HG02642 (cell line): ENCODE measurements around the gene TEAD1.

ENCODE experiments used
- ATAC-seq: cut with Tn5 transposase; IDR thresholded peaks from one replicate; pipeline ENCODE4 v1.9.1; 2021; ENCODE audit warnings: mild to moderate bottlenecking; ENCODE audit not compliant: unreplicated experiment, poor library complexity

Gene TEAD1

GRCh38 chr11:12684816-12685215 lies 10.6 kb downstream of the TEAD1 start:
- ATAC-seq, result no peak

DNA sequence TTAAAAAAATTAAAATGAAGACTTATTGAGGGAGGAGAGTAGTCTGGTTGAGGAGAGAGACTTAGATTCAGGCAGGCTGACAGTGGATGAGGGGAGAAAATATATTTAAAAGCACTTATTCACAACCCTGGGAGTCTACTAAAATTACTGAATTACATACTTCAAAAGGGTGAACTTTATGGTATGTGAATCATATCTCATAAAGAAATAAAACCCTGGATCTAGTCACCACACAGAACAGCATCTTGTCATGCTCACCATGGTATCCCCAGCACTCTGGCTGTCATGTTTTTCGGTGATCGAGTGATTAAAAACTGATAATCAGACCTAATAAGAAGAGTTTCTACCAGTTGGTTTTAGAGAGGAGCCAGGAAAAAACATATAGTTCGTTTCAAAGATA lies 11.0 kb downstream of the TEAD1 start:
- ATAC-seq, result no peak

DNA sequence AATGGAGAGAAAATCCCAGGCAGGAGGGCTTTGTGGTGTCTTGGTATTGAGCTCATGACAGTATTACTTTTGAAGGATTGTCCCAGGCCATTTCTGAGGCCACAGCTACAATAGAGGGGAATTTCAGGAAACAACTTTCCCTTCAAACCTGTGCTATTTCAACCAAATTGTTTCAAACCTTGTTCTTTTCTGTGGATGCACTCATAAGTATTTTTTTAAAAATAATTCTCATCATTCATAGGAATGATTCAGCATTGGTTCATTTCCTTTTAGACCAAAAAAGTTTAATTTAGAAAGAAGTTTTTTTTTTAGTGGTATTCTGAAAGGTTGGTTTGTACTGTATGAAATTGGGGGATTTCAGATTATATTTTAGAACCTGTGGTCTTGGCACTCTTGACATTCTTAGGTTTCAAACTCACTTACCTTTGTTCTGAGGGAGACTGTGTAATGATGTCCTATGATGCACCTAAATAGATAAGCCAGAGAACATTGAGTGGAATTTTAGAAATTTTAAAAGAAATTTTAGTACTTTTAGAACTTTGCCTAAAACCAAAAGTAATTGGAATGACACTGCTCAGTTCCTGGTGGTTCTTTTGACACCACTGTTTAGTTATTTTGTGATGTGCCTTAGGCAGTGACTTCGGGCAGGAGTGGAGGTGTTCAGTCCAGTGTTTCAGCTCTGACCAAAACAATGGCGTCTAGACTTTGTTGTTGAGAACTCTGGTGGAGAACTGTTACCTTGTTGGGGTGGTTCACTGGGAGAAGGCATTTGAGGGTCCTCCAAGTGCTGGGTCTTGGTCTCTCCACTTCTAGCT lies 12.2 kb downstream of the TEAD1 start:
- ATAC-seq, result no peak

DNA sequence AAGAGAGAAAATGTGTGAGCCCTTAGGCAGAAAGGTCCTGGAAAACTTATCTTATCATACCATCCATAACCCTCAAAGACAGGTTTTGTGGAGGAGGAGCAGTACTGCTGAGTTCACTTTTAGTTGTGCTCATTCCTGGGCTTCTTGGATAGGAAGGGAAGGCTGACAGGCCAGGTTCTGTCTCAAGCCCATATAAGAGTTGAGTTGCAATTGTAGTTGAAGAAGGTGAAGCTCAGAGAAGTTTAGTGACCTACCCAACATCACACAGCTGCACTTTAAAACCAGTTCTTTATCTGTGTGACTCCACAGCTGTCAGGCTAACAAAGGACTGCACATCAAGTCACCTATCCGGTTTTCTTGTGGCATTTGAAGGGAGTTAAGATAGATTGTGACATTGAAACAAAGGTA lies 13.0 kb downstream of the TEAD1 start:
- ATAC-seq, result no peak

- no peak for ATAC-seq
These were observed 13.5 kb downstream of the TEAD1 start for GRCh38 chr11:12687740-12688139.

- ATAC-seq, result no peak
These were observed 15.0 kb downstream of the TEAD1 start for GRCh38 chr11:12689029-12689755.

DNA sequence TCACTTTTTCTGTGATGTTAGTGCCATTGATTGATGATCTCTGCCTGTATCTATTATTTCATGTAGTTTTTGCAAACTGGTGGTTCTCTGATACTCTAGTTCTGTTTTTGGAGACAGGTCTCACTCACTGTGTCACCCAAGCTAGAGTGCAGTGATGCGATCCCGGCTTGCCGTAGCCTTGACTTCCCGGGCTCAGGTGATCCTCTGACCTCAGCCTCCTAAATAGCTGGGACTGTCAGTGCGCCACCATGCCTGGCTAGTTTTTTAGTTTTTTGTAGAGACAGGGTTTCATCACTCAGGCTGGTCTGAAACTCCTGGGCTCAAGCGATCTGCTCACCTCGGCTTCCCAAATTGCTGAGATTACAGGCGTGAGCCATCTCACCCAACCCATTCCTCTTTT lies 16.4 kb downstream of the TEAD1 start:
- ATAC-seq, result no peak

GRCh38 chr11:12691473-12691872 lies 17.3 kb downstream of the TEAD1 start:
- no peak for ATAC-seq

DNA sequence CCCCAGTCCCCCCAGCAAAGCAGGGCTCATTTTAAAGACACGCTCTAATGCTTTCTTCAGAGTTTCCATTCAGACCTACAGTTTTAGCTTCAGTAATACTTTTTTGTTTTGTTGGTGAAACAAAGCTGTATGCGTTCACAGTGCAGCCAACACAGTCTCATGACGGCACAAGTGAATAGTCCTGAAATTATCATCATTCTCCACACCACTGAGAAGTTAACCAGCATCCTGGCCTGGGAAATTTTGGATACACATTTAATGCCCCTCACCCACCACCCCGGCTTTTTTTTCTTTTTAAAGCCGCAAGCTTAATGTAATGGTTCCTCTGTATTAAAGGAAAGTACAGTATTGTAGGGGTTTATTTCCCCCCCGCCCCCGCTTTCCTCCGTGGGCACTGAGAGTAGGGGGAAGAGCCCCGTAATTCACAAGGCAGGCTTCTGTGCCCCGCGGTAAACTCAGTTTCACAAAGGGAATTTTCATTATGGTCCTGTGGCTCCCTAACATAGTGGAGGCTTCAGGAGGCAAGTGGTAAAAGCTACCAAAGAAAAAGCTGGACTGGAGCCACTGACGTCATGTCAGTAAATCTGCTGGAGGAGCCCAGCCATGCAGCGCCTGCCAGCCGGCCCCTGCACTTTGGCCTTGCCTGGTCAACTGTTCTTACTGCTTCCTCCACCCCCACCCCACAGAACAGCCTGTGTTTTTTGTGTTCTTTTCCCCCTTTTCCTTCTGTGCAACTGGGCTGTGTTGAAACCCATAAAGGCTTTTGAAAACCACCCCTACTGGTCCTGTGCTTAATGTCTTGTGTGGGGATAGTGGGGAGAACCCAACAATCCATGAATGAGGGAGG lies 18.2 kb downstream of the TEAD1 start:
- no peak for ATAC-seq

GRCh38 chr11:12693094-12693478 lies 18.9 kb downstream of the TEAD1 start:
- ATAC-seq, result no peak

DNA sequence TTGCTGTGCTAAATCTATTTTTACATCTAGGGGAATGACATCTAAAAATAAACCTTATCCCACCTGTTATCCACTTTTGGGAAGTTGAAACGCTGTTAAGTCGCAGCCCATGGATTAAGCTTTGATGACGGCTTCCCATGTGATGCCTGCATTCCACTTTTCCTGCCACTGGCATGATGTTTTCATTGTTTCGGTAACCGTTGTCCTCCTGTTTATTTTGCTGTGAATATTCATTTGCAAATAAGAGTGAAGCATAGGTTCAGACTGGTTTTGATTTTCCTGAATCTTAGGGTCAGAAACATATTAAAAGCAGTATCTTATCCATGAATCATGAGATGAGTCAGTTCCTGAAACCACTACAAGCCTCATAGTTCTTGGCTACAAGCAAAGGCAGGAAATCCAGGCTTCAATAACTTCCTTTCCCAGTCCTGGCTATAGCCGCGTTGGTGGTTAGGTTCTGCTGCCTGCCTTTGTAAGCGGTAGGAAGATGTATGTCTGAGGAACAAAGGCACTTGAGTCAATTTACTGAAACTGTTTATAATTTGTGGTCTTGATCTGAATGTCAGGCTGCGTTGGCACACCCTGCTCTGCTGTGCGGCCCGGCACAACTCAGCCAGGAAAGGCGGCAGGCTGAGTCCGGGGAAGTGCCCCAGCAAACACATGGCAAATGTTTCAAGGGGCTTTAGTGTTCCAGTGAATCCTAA lies 19.4 kb downstream of the TEAD1 start:
- ATAC-seq, result no peak

DNA sequence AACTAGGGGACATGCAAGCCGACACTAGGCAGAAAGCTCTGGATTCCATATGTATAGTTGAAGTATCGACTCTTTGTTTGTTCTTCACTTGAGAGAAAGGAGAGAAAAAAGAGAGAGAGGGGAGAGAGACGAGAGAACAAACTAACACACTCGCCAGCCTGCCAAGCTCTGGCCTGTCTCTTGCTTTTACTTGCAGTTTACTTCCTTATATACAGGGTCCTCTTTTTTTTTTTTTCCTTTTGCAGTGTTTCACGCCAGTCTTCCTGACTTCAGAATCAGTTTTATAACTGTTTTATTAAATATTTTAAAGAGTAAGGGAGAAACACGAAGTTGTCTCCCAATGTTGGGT lies 19.9 kb downstream of the TEAD1 start:
- no peak for ATAC-seq

GRCh38 chr11:12695221-12695794 lies 21.1 kb downstream of the TEAD1 start:
- ATAC-seq, result no peak

- no peak for ATAC-seq
These were observed 21.7 kb downstream of the TEAD1 start for GRCh38 chr11:12695873-12696272.

DNA sequence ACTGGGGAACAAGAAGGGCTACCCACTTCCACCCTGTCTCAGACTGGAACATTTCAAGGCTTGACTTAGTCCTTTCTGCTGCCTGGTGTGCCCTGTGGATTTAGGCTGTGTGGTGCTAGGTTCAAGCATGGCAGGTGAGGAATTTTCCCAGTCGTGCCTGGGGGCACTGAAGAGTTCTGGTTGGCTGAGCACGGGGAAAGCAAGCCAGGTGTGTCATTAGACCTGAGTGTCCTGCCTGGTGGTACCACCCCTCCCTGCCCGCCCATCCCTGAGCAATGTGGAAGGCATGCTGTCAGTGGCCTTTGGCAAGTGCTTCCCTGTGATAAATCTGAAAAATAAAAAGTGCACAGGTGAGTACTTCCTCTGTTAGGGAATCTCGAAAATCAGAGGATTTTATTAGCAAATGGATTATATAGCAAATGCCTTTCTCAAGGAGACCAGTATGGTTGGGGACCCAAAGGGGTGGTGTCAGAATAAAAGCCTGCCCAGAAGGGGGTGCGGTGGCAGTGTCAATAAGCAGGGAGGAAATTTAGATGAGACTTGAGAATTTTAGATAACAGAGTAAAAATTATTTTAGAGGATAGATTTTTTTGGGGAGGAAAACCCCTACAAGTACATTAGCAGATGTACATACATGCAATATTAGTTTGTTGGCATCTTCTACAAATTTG lies 22.8 kb downstream of the TEAD1 start:
- no peak for ATAC-seq

DNA sequence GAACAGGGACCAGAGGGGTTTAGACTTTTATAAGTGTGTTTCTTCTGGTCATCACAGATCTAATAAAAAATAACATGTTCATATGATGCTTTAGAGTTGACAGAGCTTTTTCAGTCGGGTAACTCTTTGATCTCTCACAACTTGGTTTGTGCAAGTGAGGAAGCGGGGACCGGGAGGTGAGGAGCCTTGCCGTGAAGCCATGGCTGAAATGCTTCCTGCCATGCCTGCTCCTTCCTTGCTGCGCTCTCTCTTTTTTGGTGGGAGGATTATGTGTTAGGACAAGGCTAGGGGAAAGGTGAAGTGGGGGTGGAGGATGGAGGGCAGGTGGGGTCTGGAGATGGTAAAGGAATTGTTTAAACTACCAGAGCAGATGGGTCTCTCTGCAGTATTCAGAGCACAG lies 23.8 kb downstream of the TEAD1 start:
- no peak for ATAC-seq

DNA sequence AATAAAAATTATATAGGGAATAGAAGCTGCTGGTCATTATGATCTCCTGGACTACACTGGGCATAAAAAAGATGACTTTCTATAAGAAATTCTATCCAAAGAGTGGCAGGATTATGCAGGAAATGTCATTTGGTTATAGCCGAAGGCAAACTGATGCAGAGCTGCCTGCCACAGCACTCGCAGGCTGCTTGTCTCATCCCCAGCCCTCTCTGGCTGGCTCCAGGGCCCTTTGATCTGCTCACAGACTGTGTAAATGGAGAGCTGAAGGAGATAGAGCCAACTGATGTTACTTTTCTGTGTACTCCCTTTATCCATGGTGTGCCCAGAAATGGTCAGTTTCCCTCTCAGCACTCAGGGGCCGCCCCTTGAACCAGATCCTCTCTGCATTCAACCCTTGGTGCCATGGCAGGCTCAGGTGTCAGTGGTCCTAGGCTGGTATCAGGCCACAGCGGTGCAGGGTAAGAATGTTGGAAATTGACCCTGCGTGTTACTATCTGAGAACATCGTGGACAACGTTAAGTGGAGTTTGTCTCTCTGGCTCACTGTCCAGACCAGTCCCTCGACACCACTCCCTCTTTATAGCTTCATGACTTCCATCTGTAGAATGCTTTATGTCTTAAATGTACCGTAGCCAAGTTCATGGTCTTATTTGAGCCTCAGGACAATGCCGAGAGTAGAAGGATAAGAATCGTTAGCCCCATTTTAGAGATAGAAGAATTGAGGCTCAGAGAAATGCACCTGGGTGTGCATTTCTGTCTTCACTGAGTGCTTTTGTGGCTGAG lies 27.8 kb downstream of the TEAD1 start:
- ATAC-seq, result no peak

DNA sequence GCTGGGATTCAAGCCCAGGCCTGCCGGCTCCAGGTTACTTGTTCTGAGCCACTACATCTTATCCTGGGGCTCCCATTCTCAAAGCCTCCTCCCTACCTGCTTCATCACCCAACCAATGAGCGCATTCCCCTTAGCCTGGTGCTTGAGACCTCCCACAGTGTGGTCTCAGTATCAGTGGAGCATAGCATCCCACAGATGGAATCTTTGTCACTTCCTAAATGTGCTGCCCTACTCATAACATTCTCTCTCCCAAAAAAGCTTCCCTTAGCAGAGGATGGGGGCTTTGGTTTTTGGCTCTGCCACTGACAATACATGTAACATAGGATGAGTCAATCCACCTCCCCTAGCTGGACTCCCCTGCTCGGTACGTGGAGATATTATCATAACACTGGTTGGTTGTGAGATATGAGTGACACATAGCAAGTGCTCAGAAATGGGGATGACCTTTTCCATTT lies 28.8 kb downstream of the TEAD1 start:
- no peak for ATAC-seq

- ATAC-seq, result no peak
These were observed 29.8 kb downstream of the TEAD1 start for GRCh38 chr11:12704049-12704448.
